Karpas-422 (cell line): ENCODE results near the gene ARID1B. TPM values are rescaled to one million over a fixed set of nuclear protein-coding genes. Genes with fewer than 3 reads are reported as not detected.
A peak's percentile ranks its signal among the peaks of the same experiment; 100 is the strongest.
"Not testable (repeated sequence)": the region's sequence is repeated elsewhere in the genome, so short reads cannot be mapped to it uniquely, and the experiment has no call there.

Source experiments
- DNase-seq: peaks from one replicate; pipeline ENCODE4 v3.0.0-alpha.2; 2015
- H2AFZ ChIP-seq: fragments of 200-600 bp; sonication (generic); 2 replicates; pipeline ENCODE4 v1.6.1; 2014; ENCODE audit warnings: antibody characterized with exemption, low read length, mixed read lengths
- H3K27ac ChIP-seq: fragments of 200-600 bp; sonication (generic); 2 replicates; pipeline ENCODE4 v1.5.1; 2014; ENCODE audit warnings: mild to moderate bottlenecking, low read length, moderate library complexity
- H3K27me3 ChIP-seq: fragments of 200-600 bp; sonication (generic); 2 replicates; pipeline ENCODE4 v1.6.1; 2014; ENCODE audit warnings: low read length, mixed read lengths
- H3K36me3 ChIP-seq: fragments of 200-600 bp; sonication (generic); 2 replicates; pipeline ENCODE4 v1.6.1; 2014; ENCODE audit warnings: low read length, mixed read lengths; ENCODE audit not compliant: insufficient read depth
- H3K4me1 ChIP-seq: fragments of 200-600 bp; sonication (generic); 2 replicates; pipeline ENCODE4 v1.6.1; 2014; ENCODE audit warnings: mild to moderate bottlenecking, low read length, mixed read lengths
- H3K4me2 ChIP-seq: fragments of 200-600 bp; sonication (generic); 2 replicates; pipeline ENCODE4 v1.6.1; 2014; ENCODE audit warnings: low read length, low read depth, mild to moderate bottlenecking; ENCODE audit not compliant: poor library complexity, severe bottlenecking
- H3K4me3 ChIP-seq: fragments of 200-600 bp; sonication (generic); 2 replicates; pipeline ENCODE4 v1.5.1; 2014; ENCODE audit warnings: mild to moderate bottlenecking, antibody characterized with exemption, low read length, mixed read lengths
- H3K79me2 ChIP-seq: fragments of 200-600 bp; sonication (generic); 2 replicates; pipeline ENCODE4 v1.6.1; 2014; ENCODE audit warnings: mild to moderate bottlenecking, low read length, mixed read lengths
- H3K9ac ChIP-seq: fragments of 200-600 bp; sonication (generic); 2 replicates; pipeline ENCODE4 v1.6.0; 2014; ENCODE audit warnings: low read length
- H3K9me2 ChIP-seq: fragments of 200-600 bp; sonication (generic), shearing (Covaris generic); replicated peaks from 2 replicates; pipeline ENCODE4 v1.6.0; 2014; ENCODE audit warnings: mild to moderate bottlenecking, low read length, moderate library complexity; ENCODE audit not compliant: insufficient read depth
- H3K9me3 ChIP-seq: fragments of 300-700, 200-600 bp; sonication (generic); 2 replicates; pipeline ENCODE4 v1.6.1; 2014; ENCODE audit warnings: low read length, mixed read lengths
- H4K20me1 ChIP-seq: fragments of 200-600 bp; sonication (generic); 2 replicates; pipeline ENCODE4 v1.6.1; 2014; ENCODE audit warnings: mild to moderate bottlenecking, antibody characterized with exemption, low read length, low read depth; ENCODE audit not compliant: insufficient read depth
- total RNA-seq: library from RNA; depleted of rRNA; stranded (reverse); fragments of >200 nt; shearing (Covaris generic); gene quantifications from 2 replicates; pipeline ENCODE4 v1.2.3, GENCODE V29; 2014; ENCODE audit warnings: low replicate concordance

The ARID1B gene
- total RNA-seq, 1 experiment from 2014 or later: 174 TPM

DNA sequence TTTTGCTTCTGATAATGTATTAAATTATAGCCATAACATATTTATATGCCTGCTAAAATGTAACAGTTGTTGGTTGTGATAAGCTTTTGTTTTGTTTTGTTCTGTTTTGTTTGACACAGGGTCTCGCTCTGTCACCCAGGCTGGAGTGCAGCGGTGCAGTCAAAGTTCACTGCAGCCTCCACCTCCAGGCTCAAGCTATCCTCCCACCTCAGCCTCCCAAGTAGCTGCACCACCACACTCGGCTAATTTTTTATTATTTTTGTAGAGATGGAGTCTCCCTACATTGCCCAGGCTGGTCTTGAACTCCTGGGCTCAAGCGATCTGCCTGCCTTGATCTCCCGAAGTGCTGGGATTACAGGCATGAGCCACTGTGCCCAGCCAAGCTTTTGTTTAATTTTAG lies 157.8 kb downstream of the ARID1B start:
- Histone ChIP-seq H3K4me1 (peaks cover 90% of the 10 kb centered on the region), H4K20me1 (no peaks in the 10 kb centered on the region), H3K4me3 (no peak overlapping the region), H3K4me2 (peak overlapping the region; percentile 0), H3K27ac (peak overlapping the region; percentile 59), H3K27me3 (no peaks in the 10 kb centered on the region), H3K36me3 (peaks cover 18% of the 10 kb centered on the region; the same call in 1 of the 2 replicates), H3K9me2 (no peaks in the 10 kb centered on the region), H3K9ac (no peak overlapping the region), H3K79me2 (peaks cover 98% of the 10 kb centered on the region), H2AFZ (no peak overlapping the region), H3K9me3 (no peaks in the 10 kb centered on the region)
- no peak for DNase-seq

DNA sequence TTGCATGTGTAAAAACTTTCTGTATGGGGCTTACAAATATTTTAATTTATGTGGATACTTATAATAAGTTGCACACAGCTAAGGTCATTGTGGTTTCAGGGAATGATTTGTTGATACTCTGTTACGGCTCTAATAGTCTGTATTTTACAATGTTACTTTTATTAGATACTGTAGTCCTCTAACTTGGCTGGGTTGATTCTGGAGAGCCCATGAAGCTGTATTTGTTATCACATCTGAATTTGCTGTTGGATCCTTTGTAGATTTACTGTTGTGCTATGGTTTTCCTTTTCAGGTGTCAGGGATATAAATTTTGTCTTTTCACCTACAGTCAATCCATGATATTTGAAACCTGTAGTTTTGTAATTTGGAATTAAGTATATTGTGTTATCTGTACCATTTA lies 161.0 kb downstream of the ARID1B start:
- no peaks in the 10 kb centered on the region for H3K9me2 ChIP-seq
- no peak for DNase-seq
- H3K9ac ChIP-seq: no peak overlapping the region
- H3K27ac ChIP-seq: no peak overlapping the region
- peaks cover 79% of the 10 kb centered on the region for H3K4me1 ChIP-seq
- H3K79me2 ChIP-seq: peaks cover 99% of the 10 kb centered on the region
- H4K20me1 ChIP-seq: no peaks in the 10 kb centered on the region
- no peaks in the 10 kb centered on the region for H3K9me3 ChIP-seq
- no peak overlapping the region for H3K4me3 ChIP-seq
- peaks cover 18% of the 10 kb centered on the region; the same call in 1 of the 2 replicates for H3K36me3 ChIP-seq
- H3K27me3 ChIP-seq: no peaks in the 10 kb centered on the region
- H3K4me2 ChIP-seq: no peak overlapping the region
- H2AFZ ChIP-seq: no peak overlapping the region

DNA sequence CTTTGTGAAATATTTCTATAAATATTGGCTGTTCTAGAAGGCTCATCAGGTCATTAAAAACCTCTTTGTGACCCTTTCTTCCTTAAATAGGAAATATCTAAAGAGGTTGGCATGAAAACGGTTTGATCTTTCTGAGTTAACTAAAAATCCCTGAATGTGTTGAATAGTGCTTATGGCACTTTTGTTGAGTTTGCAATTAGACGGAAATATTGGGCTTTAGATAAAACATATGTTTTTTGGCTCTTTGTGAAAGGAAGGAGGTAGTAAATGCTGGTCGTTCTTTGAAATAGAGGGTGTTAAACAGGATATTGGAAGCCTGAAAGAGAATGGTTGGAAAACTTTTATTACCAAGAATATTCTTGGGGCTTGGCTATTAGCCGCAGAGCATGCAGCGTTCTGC lies 163.0 kb downstream of the ARID1B start:
- H3K27me3 ChIP-seq: no peaks in the 10 kb centered on the region
- no peak for DNase-seq
- no peaks in the 10 kb centered on the region for H3K9me2 ChIP-seq
- H3K4me2 ChIP-seq: peak overlapping the region; percentile 7
- H3K27ac ChIP-seq: peak overlapping the region; percentile 19; the same call in 1 of the 2 replicates
- H3K79me2 ChIP-seq: peaks cover 98% of the 10 kb centered on the region
- peaks cover 12% of the 10 kb centered on the region; the same call in 1 of the 2 replicates for H3K36me3 ChIP-seq
- no peak overlapping the region for H2AFZ ChIP-seq
- H3K4me3 ChIP-seq: no peak overlapping the region
- H3K4me1 ChIP-seq: peaks cover 71% of the 10 kb centered on the region
- no peak overlapping the region for H3K9ac ChIP-seq
- no peaks in the 10 kb centered on the region for H3K9me3 ChIP-seq
- H4K20me1 ChIP-seq: no peaks in the 10 kb centered on the region

DNA sequence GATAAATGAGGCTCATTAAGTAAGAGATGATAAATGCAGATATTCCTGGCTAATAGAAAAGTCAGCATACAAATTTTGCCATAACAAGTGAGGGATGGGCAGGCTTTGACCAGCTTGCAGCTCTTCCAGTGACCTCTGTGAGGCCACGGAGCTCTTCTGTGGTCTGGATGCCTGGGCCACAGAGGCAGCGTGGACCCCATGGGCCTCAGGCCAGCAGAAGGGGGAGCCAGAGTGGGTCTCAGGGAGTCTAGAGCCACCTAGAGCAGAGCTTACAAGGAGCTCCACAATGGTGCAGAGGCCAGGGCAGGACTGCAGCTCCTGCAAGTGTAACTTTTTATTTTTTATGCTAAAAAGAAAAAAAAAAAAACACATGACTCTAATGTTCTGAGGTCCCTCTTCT lies 165.1 kb downstream of the ARID1B start:
- no peaks in the 10 kb centered on the region for H4K20me1 ChIP-seq
- no peaks in the 10 kb centered on the region for H3K36me3 ChIP-seq
- no peaks in the 10 kb centered on the region for H3K9me3 ChIP-seq
- H3K4me3 ChIP-seq: no peak overlapping the region
- no peak overlapping the region for H3K27ac ChIP-seq
- peaks cover 72% of the 10 kb centered on the region for H3K4me1 ChIP-seq
- H2AFZ ChIP-seq: no peak overlapping the region
- H3K79me2 ChIP-seq: peaks cover 97% of the 10 kb centered on the region
- H3K9ac ChIP-seq: no peak overlapping the region
- H3K9me2 ChIP-seq: no peaks in the 10 kb centered on the region
- no peak overlapping the region for H3K4me2 ChIP-seq
- H3K27me3 ChIP-seq: no peaks in the 10 kb centered on the region
- DNase-seq: no peak

DNA sequence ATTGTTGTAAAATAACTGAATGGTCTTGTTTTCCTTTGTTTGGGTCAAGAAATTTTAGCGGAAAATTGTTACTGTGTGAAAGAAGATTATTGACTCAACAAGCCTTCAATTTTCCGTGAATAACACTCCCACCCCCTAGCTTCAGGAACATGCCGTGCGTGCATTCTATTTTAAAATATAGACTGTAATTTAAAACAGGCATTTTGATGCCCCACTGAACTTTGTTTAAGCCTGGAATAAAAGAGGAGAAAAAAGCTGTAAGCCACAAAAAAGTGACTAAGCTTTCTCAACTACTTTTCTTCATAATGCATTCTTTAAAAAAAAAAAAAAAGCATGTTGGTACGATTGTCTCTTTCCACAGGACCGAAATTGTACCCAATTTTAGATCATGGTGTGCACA lies 166.0 kb downstream of the ARID1B start:
- no peaks in the 10 kb centered on the region for H3K27me3 ChIP-seq
- H4K20me1 ChIP-seq: no peaks in the 10 kb centered on the region
- no peaks in the 10 kb centered on the region for H3K36me3 ChIP-seq
- peaks cover 72% of the 10 kb centered on the region for H3K4me1 ChIP-seq
- H3K9me2 ChIP-seq: no peaks in the 10 kb centered on the region
- H2AFZ ChIP-seq: no peak overlapping the region
- H3K4me3 ChIP-seq: no peak overlapping the region
- no peak overlapping the region for H3K4me2 ChIP-seq
- no peaks in the 10 kb centered on the region for H3K9me3 ChIP-seq
- H3K79me2 ChIP-seq: peaks cover 97% of the 10 kb centered on the region
- no peak overlapping the region for H3K9ac ChIP-seq
- H3K27ac ChIP-seq: no peak overlapping the region
- no peak for DNase-seq

DNA sequence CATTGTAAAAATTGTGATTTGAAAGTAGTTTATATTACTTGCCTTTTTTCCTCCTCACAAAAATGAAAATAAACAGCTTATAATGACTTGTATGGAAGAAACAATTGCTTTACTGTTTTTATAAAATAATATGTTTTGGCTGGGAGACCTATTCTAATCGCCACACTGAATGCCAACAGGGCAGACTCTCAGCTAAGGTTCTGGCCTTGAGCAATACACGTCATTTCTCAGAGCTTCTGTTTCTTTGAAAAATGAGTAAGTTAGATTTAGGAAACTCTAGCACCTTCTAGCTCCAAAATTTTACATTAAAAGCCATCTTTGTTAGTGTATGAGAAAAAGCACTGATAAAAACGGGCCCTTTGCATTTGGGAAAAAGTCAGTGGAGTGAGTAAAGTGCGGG lies 166.6 kb downstream of the ARID1B start:
- DNase-seq: no peak
- no peaks in the 10 kb centered on the region for H4K20me1 ChIP-seq
- H3K36me3 ChIP-seq: no peaks in the 10 kb centered on the region
- no peaks in the 10 kb centered on the region for H3K9me3 ChIP-seq
- no peak overlapping the region for H3K9ac ChIP-seq
- H3K4me3 ChIP-seq: no peak overlapping the region
- H3K9me2 ChIP-seq: no peaks in the 10 kb centered on the region
- H3K27ac ChIP-seq: no peak overlapping the region
- H3K4me2 ChIP-seq: no peak overlapping the region
- H3K27me3 ChIP-seq: no peaks in the 10 kb centered on the region
- H2AFZ ChIP-seq: no peak overlapping the region
- H3K4me1 ChIP-seq: peaks cover 72% of the 10 kb centered on the region
- H3K79me2 ChIP-seq: peaks cover 97% of the 10 kb centered on the region

DNA sequence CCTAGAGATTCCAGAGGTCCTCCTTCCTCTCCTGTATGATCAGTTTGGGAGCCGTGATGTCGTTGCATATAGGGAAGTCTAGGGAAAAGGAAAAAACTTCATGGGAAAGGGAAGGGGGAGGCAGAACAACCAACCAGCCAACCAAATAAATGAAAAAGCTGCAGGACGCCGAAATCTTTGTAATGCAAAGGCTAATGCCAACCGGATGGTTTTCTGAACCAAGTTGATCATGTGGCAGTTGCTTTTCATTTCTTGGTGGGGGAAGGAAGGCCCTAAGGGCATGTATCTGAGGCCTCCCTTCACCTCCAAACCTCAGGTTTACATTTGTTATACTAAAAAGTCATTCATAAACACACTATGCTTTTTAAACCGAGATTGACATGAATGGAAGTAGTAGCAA lies 167.2 kb downstream of the ARID1B start:
- no peak for DNase-seq
- Histone ChIP-seq H2AFZ (no peak overlapping the region), H3K4me1 (peaks cover 74% of the 10 kb centered on the region), H3K4me3 (no peak overlapping the region), H3K36me3 (no peaks in the 10 kb centered on the region), H3K9me3 (no peaks in the 10 kb centered on the region), H3K27ac (no peak overlapping the region), H4K20me1 (no peaks in the 10 kb centered on the region), H3K9ac (no peak overlapping the region), H3K27me3 (no peaks in the 10 kb centered on the region), H3K9me2 (no peaks in the 10 kb centered on the region), H3K79me2 (peaks cover 97% of the 10 kb centered on the region), H3K4me2 (no peak overlapping the region)

DNA sequence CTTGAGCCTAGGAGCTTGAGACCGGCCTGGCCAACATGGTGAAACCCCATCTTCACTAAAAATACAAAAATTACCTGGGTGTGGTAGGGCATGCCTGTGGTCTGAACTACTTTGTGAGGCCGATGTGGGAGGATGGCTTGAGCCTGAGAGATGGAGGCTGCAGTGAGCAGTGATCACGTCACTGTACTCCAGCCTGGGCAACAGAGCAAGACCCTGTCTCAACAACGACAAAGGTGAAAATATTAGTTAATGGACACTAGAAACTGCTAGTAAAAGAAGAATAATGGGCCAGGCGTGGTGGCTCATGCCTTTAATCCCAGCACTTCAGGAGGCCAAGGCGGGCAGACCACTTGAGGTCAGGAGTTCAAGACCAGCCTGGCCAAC lies 168.6 kb downstream of the ARID1B start:
- not testable (repeated sequence) for H3K36me3 ChIP-seq, H3K9me2 ChIP-seq, H3K27ac ChIP-seq, H3K27me3 ChIP-seq, H4K20me1 ChIP-seq, H3K9ac ChIP-seq, H3K9me3 ChIP-seq, DNase-seq, H2AFZ ChIP-seq, H3K4me2 ChIP-seq, H3K4me3 ChIP-seq
- Histone ChIP-seq H3K79me2 (peaks cover 97% of the 10 kb centered on the region), H3K4me1 (peaks cover 74% of the 10 kb centered on the region)
